MG63 (cell line): Measurements from ENCODE around the gene FAF1. TPM values are rescaled to one million over a fixed set of nuclear protein-coding genes. Genes with fewer than 3 reads are reported as not detected.

Experiments used
- DNase-seq: peaks from one replicate; pipeline ENCODE4 v3.0.0-alpha.2; 2020
- H3K27me3 ChIP-seq: fragments of 250-450 bp; sonication (Bioruptor Pico); 2 replicates; pipeline ENCODE4 v1.5.1; 2020; ENCODE audit warnings: mild to moderate bottlenecking, moderate library complexity
- H3K36me3 ChIP-seq: fragments of 250-450 bp; sonication (Bioruptor Pico); 2 replicates; pipeline ENCODE4 v1.5.1; 2020; ENCODE audit warnings: mild to moderate bottlenecking, moderate library complexity
- H3K4me3 ChIP-seq: fragments of 250-450 bp; sonication (Bioruptor Pico); 2 replicates; pipeline ENCODE4 v1.5.1; 2020; ENCODE audit warnings: mild to moderate bottlenecking, moderate library complexity
- H3K9me3 ChIP-seq: fragments of 250-450 bp; sonication (Bioruptor Pico); 2 replicates; pipeline ENCODE4 v1.5.1; 2020; ENCODE audit warnings: mild to moderate bottlenecking, moderate library complexity
- total RNA-seq: library from RNA; depleted of rRNA; stranded (reverse); fragments of >200 nt; shearing (Covaris generic); gene quantifications from 2 replicates; pipeline ENCODE4 v1.2.3, GENCODE V29; 2014; ENCODE audit warnings: low replicate concordance

FAF1 gene
- total RNA-seq, 1 experiment from 2014 or later, result 58.6 TPM

DNA sequence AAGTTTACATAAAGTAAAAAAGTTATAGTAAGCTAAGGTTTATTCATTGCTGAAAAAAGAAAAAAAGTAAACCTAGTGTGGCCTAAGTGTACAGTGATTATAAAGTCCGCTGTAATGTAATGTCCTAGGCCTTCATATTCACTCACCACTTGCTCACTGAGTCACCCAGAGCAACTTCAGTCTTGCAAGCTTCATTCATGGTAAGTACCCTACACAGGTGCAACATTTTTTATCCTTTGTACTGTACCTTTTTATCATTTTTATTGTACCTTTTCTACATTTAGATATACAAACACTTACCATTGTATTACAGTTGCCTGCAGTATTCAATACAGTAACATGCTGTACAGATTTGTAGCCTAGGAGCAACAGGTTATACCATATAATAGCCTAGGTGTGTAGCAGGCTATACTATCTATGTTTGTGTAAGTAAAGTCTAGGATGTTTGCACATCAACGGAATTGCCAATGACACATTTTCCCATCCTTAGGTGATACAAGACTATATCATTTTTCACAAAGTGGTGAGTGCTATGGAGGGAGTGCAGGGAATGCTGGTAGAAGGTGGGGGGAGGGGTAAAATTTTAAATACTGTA lies 478.8 kb downstream of the FAF1 start:
- DNase-seq, result no peak
- Histone ChIP-seq H3K9me3 (no peaks in the 10 kb centered on the region; the same call in 1 of the 2 replicates), H3K36me3 (no peaks in the 10 kb centered on the region; the same call in none of the 2 replicates), H3K27me3 (peaks cover 2% of the 10 kb centered on the region; the same call in 1 of the 2 replicates), H3K4me3 (no peak overlapping the region)

DNA sequence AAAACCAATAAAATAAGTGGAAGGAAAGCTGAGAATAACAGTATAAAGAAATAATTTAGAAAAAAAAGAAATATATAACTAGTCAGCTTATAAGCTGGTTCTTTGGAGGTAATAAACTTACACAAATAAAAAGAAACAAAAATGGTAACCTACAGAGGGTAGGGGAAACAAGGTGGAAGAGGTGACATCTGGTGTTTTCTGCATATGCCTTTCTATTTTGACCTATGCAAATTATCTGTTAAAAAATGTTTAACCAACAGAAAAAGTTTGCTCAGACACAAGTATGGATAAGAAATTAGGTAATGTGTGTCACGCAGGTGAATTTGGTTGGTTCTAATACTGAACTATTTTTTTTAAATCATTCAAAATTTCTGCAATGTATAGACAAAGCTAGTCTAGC lies 483.3 kb downstream of the FAF1 start:
- peaks cover 3% of the 10 kb centered on the region for H3K36me3 ChIP-seq
- no peak overlapping the region for H3K4me3 ChIP-seq
- DNase-seq, result no peak
- H3K9me3 ChIP-seq, result no peaks in the 10 kb centered on the region; the same call in 1 of the 2 replicates
- peaks cover 2% of the 10 kb centered on the region; the same call in 1 of the 2 replicates for H3K27me3 ChIP-seq

DNA sequence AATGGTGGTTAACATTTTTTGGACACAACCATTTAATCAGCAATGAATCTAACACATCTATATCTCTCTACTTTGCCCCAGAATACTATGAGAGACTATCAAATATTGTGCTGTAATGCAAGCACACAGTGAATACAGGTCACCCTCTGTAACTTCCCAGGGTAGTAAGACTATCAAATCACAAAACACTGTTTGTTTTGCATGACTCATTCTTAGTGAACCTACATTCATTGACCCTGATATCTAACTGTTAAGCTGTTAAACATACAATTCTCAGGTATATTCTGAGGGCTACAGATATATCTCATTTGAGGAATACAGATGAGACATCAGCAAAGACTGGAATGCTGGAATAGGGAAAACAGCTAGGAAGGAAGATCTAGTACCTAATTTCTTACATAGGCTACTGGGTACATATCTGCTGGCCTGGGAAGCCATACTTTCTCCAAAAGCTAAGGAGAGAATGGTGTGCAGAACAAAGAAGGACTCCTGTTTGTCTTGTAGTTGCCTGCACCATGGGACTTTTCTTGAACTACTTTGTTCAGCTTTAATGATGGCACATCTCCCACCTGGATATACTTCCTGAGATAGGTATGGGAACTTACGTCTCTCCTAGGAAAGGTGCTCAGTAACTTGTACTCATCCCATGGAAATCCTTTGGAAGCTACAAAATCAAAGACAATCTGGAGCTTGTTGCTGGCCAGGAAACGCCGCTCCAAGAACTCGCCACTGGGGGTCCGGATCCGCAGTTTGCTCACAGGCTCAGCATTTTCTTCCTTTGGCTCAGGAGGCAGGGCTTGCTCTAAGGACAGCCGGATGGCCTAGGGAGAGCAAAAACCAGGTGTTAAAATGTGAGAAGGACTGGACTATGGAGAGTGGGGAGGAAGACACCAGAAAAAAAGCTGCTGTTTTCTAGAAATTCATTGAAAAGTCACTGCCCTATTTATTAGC lies 484.9 kb downstream of the FAF1 start:
- Histone ChIP-seq H3K27me3 (peaks cover 2% of the 10 kb centered on the region; the same call in 1 of the 2 replicates), H3K36me3 (peaks cover 3% of the 10 kb centered on the region), H3K4me3 (no peak overlapping the region), H3K9me3 (no peaks in the 10 kb centered on the region; the same call in 1 of the 2 replicates)
- no peak for DNase-seq

DNA sequence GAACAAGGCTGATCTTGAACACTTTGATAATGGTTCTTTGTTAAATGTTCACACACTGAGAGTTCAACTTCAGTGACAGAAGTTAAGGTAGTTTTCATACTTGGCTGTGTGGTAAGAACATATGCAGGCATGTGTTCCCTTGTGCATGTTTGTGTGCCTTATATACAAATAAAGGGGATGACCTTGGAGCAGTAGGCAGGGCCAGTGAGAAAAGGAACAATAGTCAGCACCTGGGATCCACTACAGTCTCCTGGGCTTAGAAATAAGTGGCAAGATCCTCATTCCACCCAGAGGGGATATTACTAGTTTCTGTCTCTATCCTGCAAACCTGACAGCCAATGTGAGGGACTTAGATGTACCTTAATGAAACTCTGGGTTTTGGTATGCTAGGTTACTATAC lies 486.6 kb downstream of the FAF1 start:
- Histone ChIP-seq H3K27me3 (peaks cover 2% of the 10 kb centered on the region; the same call in 1 of the 2 replicates), H3K36me3 (peaks cover 11% of the 10 kb centered on the region), H3K4me3 (no peak overlapping the region), H3K9me3 (no peaks in the 10 kb centered on the region; the same call in 1 of the 2 replicates)
- DNase-seq, result no peak

DNA sequence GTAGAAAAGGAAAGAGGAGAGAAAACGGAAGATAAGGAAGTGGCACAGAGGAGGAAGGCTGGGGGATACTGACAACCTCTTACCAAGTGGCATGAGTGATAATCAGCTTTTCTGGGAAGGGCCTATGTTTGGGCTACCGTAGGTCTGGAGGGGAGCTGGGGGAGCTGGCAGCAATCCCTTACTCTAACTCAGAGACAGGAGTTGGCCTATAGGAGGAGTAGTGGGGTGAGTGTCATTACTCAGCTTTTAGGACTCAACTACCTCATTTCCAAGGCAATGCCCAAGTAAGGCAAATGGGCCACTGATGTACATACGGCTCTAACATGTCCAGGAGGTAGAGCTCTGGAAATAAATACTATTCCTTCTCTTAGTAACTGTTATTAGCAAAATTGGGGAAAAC lies 488.1 kb downstream of the FAF1 start:
- Histone ChIP-seq H3K9me3 (no peaks in the 10 kb centered on the region; the same call in 1 of the 2 replicates), H3K4me3 (no peak overlapping the region), H3K36me3 (peaks cover 11% of the 10 kb centered on the region), H3K27me3 (no peaks in the 10 kb centered on the region)
- DNase-seq, result no peak

DNA sequence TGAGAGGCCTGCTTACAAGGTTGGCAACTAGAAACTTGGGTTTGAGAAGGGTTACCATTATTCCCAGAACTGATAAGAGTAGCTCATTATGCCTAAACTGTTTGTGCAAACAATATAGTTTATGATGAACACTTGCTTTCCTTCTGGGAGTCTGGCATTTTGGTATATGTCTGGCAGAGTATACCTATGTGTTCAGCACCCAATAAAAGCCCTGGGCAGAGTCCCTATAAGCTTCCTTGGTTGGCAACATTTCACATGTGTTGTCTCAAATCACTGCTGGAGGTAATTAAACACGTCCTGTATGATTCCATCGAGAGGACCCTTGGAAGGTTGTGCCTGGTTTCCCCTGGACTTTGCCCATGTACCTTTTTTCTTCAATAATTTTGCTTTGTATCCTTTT lies 497.1 kb downstream of the FAF1 start:
- no peak for DNase-seq
- H3K4me3 ChIP-seq, result no peak overlapping the region
- H3K9me3 ChIP-seq, result no peaks in the 10 kb centered on the region
- no peaks in the 10 kb centered on the region for H3K36me3 ChIP-seq
- H3K27me3 ChIP-seq, result no peaks in the 10 kb centered on the region

DNA sequence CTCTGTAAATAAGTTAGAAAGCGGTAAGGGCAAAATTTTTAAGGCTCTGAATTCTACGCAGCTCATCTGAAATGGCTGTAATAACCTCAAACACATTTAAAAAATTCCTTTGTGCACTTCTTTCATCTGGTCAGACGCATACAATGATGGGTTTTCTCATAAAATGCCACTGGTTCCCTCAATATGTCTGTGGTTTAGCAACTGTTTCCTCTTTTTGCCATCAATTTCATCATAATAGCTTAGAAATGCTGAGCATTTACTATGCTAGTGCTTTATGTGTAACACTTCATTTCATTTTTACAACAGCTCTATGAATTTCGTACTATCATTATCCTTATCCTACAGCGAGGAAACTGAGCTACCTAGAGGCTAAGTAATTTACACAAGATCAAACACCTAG lies 501.6 kb downstream of the FAF1 start:
- Histone ChIP-seq H3K4me3 (no peak overlapping the region), H3K9me3 (no peaks in the 10 kb centered on the region), H3K36me3 (no peaks in the 10 kb centered on the region), H3K27me3 (no peaks in the 10 kb centered on the region)
- no peak for DNase-seq

DNA sequence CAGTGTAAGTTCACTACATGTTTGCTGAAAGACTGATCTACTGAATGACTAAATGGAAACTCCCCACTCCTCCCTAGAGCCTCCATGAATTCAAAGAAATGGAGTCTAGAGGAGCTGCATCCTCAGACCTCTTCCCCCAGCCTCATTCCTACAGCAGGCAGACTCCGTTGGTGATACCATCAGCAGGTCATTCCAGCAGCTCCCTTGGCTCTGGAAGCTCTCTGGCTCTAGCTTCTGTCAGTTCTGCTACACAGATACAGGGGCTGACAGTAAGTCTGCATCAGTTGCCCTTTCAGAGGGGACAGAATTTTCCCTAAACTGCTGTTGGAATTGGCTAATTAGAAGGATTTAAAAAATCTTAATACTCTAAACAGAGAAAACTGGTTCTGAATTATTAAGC lies 505.2 kb downstream of the FAF1 start:
- no peak for DNase-seq
- Histone ChIP-seq H3K27me3 (no peaks in the 10 kb centered on the region), H3K9me3 (no peaks in the 10 kb centered on the region), H3K4me3 (no peak overlapping the region), H3K36me3 (no peaks in the 10 kb centered on the region)

DNA sequence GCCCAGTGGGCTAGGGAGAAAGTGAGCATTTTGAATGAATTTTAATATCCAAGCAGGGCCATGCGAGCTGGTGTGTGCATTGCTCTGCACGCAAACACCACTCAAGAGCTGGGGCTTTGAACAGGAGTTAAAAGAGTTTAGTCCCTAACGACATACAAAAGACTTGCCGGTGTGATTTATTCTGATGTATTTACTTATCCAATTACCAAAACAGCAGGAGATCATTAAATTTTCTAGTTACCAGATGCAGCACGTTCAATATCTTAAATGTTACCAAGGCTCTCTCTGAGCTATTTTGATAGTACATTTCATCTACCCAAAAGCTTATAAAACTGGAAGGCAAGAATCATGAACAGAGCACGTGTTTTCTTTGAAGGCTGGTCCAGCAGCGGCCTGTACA lies 506.8 kb downstream of the FAF1 start:
- no peaks in the 10 kb centered on the region for H3K36me3 ChIP-seq
- DNase-seq, result no peak

DNA sequence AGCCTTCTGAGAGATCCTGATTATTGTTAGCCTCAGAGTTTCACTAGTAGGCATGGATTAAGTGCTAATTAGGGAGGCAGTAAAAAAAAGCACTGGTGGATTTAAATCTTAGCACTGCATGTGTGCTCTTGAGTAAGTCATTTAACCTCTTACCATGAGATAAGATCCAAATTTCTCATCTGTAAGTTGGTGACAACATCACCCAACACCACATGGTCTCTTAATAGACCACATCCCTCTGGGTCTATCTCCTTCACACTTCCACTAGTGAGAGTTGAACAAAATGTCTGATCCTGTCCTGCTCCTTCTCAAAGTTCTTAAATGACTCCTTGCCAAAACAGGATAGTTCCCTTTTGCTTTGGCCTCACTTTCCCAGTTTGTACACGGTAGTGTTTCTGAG lies 507.4 kb downstream of the FAF1 start:
- no peak for DNase-seq
- H3K9me3 ChIP-seq, result no peaks in the 10 kb centered on the region
- no peaks in the 10 kb centered on the region for H3K36me3 ChIP-seq
- H3K27me3 ChIP-seq, result no peaks in the 10 kb centered on the region
- no peak overlapping the region for H3K4me3 ChIP-seq

More for the DNA sequence above, 506.8 kb downstream of the FAF1 start:
- H3K4me3 ChIP-seq, result no peak overlapping the region
- no peaks in the 10 kb centered on the region for H3K9me3 ChIP-seq
- no peaks in the 10 kb centered on the region for H3K27me3 ChIP-seq

DNA sequence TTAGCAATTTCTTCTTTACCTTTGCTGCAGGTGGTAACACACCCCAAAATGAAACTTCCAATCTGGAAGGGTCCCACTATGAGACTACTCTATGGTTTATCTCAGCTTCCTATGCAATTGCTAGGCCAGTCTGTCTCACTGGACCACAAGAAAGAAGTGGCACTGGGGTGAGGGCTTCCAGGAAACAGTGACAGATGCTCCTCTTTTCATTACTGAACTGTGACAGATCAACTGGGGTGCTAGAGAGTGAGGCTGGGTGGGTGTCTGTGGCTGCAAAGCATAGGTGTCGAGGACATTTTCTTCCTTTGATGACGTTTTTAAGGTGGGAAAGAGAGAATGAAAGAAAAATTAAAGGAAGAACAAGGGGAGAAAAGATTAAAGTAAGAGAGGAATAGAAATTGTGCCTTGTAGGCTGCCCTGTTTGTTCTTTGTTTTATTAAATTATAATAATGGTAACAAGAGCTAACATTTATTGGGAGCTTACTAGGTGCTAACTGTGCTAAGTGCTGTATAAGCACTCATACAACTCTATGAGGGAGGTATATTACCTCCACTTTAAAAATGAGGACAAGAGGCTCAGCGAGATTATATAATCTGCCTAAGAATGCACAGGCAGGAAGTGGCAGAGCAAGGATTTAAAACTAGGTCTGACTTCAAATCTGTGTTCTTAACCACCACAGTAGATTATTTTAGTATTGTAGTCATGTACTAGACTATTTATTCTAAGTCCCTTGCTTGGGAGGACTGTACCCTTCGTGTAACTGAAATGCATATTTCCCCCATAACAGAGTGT lies 509.0 kb downstream of the FAF1 start:
- no peaks in the 10 kb centered on the region for H3K27me3 ChIP-seq
- no peak for DNase-seq
- H3K4me3 ChIP-seq, result no peak overlapping the region
- H3K9me3 ChIP-seq, result no peaks in the 10 kb centered on the region
- H3K36me3 ChIP-seq, result no peaks in the 10 kb centered on the region

DNA sequence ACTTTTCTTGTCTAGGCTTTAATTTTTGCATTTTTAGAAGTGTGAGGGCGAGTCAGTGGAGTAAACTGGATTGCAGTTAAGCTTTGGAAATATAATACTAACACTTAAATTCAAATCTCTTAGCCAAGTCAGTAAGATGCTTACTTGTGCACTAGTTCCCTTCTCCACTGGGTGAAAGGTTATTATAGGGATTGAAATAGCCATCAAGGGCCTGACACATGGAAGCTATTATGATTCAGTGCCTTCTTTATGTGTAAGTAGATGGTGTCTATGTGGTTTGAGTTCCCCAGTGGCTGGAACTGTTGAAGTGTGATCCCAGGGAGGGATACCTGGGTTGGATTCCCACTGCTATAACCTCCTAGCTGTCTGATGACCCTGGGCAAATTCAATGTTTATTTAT lies 512.1 kb downstream of the FAF1 start:
- Histone ChIP-seq H3K36me3 (no peaks in the 10 kb centered on the region), H3K27me3 (no peaks in the 10 kb centered on the region), H3K4me3 (no peak overlapping the region), H3K9me3 (no peaks in the 10 kb centered on the region)
- no peak for DNase-seq

DNA sequence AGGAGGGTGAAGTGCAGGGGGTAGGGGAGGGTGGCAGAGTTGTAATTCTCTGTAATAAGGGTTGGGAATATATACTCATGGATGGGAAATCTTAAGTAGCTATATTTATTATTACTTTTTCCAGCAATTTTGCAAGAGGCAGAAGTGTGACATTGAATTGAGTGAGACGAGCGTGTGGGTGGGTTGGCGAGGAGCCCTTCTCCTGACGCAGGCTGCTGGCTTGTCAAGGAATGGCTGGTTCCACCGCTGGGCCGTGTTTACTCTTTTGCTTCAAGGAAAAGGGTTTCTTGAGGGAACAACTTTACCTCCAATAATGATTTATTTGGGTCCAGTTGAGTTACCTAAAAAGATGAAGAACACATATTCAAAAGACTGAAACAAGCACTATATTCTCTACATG lies 518.9 kb downstream of the FAF1 start:
- DNase-seq, result no peak
- H3K36me3 ChIP-seq, result peaks cover 4% of the 10 kb centered on the region
- no peak overlapping the region for H3K4me3 ChIP-seq
- H3K9me3 ChIP-seq, result no peaks in the 10 kb centered on the region
- no peaks in the 10 kb centered on the region for H3K27me3 ChIP-seq

DNA sequence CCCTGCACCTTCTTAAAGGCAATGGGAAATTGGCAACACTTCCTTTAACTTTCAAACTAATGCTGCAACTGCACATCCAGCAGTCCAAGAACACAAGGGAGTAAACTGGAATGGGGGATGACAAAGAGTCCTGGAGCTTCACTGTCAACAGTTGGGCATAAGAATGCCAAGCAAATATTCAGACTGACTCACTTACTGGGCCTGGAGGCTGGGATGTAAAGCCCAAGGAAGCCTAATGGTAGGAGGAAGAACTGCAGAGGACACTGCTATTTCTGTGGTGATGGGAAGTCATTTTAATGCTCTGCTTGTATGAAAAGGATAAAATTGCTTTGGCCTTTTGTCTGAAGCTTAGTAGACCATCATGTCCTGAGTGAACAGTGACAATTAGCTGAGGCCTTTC lies 521.1 kb downstream of the FAF1 start:
- Histone ChIP-seq H3K27me3 (no peaks in the 10 kb centered on the region), H3K36me3 (peaks cover 4% of the 10 kb centered on the region), H3K4me3 (no peak overlapping the region), H3K9me3 (no peaks in the 10 kb centered on the region)
- DNase-seq, result no peak

DNA sequence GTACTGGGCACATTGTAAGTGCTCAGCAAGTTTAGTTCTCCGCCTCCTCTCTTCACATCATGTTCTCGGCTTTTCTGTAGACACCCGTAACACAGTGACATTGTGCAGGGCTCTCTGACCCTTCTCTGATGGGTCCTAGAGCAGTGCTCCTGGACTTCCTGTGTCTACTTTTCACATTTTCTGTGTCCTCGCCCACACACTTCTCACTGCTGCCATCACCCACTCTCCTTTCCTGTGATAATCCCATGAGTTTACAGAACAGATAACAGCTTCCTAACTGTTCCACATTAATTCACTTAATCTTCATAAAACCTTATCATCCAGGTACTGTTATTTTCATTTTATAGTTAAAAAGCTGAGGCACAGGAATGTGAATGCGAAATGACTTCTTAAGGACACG lies 523.6 kb downstream of the FAF1 start:
- H3K4me3 ChIP-seq, result no peak overlapping the region
- no peaks in the 10 kb centered on the region for H3K9me3 ChIP-seq
- H3K27me3 ChIP-seq, result no peaks in the 10 kb centered on the region
- peaks cover 4% of the 10 kb centered on the region for H3K36me3 ChIP-seq
- DNase-seq, result no peak

DNA sequence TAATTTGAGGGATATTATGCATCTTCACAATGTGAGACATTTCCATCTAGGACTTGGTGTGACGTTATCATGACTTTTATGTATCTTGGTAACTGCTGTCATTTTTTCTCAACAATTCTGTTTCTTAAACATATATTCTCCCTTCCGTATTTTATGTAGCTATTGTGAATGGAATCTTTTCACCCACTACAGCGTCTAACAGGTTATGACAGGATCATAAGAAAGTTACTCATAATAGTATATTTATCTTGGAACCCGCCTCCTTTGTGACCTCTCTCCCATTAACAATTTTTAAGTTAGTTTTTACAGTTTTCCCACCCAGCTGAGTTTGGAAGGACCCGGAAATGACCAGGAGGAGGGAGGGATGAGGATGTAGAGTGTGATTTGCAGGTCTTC lies 530.1 kb downstream of the FAF1 start:
- no peak overlapping the region for H3K4me3 ChIP-seq
- no peaks in the 10 kb centered on the region for H3K9me3 ChIP-seq
- no peaks in the 10 kb centered on the region for H3K36me3 ChIP-seq
- peaks cover 53% of the 10 kb centered on the region for H3K27me3 ChIP-seq
- no peak for DNase-seq
